Vagina (tissue), 2 donors: ENCODE results near the gene ONECUT1.

Source experiments
- POLR2A ChIP-seq, 2 donors: fragments of 450-650 bp; IDR thresholded peaks; one replicate each; pipeline ENCODE4 v1.6.1; 2017; ENCODE audit warnings: antibody characterized with exemption in 2 of 2, mild to moderate bottlenecking in 2 of 2, moderate library complexity in 2 of 2
- POLR2AphosphoS5 ChIP-seq, 2 donors: sonication (generic); formaldehyde crosslinking; IDR thresholded peaks; one replicate each; pipeline ENCODE4 v1.9.0; 2017; ENCODE audit warnings: antibody characterized with exemption in 2 of 2, mild to moderate bottlenecking in 2 of 2, low read depth in 1 of 2; ENCODE audit not compliant: insufficient read depth in 1 of 2
- TF ChIP-seq, protein P1 (sequence below), 3 experiments: fragments of 450-650 bp in 2 of 3; fragments of 200-600 bp in 1 of 3; sonication (generic) in 1 of 3; IDR thresholded peaks; one replicate each; pipeline ENCODE4 v1.5.1; 2017 to 2019; ENCODE audit warnings: antibody characterized with exemption in 3 of 3, mild to moderate bottlenecking in 2 of 3, moderate library complexity in 2 of 3

DNA sequence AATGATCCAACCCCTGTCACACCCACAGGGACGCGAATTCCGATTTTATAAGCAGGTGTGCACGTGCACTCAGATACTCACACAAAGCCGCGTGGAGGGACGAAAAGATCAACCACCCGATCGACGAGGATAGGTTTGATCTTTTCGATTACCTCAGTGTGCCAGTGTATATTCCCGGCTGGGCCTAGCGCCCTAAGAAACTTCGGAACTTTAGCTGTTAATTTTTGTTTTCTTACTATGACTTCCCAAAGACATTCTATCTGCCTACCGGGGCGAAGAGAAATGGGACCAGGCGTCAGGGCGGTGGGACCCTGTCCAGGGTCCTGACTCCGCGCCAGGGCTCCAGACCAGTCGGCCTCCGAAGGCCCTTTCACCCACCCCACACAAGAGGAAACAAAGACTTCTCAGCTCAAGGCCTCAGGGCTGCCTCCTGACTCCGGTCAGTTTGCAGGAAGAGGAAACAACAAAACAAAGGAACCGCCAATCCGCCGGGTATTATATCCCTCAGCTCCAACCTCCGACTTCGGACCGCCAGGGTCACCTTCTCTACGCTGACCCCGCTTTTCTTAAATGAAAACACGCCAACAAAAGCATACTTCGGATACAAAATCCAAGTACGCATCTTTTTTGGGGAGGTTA is 6.8 kb downstream of the ONECUT1 start:
- TF ChIP-seq POLR2A (IDR thresholded peaks at IDR 0.05) (no peak), POLR2AphosphoS5 (IDR thresholded peaks at IDR 0.05; ENCODE audit: insufficient read depth in 1 of 2, low read depth in 1 of 2) (no peak)
- TF ChIP-seq, protein P1, sequence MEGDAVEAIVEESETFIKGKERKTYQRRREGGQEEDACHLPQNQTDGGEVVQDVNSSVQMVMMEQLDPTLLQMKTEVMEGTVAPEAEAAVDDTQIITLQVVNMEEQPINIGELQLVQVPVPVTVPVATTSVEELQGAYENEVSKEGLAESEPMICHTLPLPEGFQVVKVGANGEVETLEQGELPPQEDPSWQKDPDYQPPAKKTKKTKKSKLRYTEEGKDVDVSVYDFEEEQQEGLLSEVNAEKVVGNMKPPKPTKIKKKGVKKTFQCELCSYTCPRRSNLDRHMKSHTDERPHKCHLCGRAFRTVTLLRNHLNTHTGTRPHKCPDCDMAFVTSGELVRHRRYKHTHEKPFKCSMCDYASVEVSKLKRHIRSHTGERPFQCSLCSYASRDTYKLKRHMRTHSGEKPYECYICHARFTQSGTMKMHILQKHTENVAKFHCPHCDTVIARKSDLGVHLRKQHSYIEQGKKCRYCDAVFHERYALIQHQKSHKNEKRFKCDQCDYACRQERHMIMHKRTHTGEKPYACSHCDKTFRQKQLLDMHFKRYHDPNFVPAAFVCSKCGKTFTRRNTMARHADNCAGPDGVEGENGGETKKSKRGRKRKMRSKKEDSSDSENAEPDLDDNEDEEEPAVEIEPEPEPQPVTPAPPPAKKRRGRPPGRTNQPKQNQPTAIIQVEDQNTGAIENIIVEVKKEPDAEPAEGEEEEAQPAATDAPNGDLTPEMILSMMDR (IDR thresholded peaks at IDR 0.05): no peak
